GM10847 (cell line): Measurements from ENCODE around the gene ZSWIM3.

Experiments
- POLR2A ChIP-seq: IDR thresholded peaks from 2 replicates; pipeline ENCODE4 v1.6.1; 2011; ENCODE audit not compliant: insufficient read length; ENCODE audit errors: extremely low read depth

Gene ZSWIM3

GRCh38 chr20:45867819-45868176, 10.4 kb downstream of the ZSWIM3 start:
- TF ChIP-seq POLR2A: no peak

- no peak for TF ChIP-seq POLR2A
Measured at GRCh38 chr20:45872626-45873025, 15.2 kb downstream of the ZSWIM3 start.

GRCh38 chr20:45873409-45874103, 16.1 kb downstream of the ZSWIM3 start:
- no peak for TF ChIP-seq POLR2A

GRCh38 chr20:45874576-45874975, 17.2 kb downstream of the ZSWIM3 start:
- TF ChIP-seq POLR2A: no peak

GRCh38 chr20:45878076-45878761, 20.8 kb downstream of the ZSWIM3 start:
- no peak for TF ChIP-seq POLR2A

GRCh38 chr20:45880988-45881788, 23.8 kb downstream of the ZSWIM3 start, which contains the start of gene ZSWIM1:
Gene ZSWIM1, plus strand, starts transcription at chr20:45881227. Its CDS starts 1,366 bp downstream, at chr20:45882593.
- peak; percentile 77 for TF ChIP-seq POLR2A

- TF ChIP-seq POLR2A: no peak
Measured at GRCh38 chr20:45882469-45883099, 25.2 kb downstream of the ZSWIM3 start.

GRCh38 chr20:45883100-45883469, 25.7 kb downstream of the ZSWIM3 start:
- TF ChIP-seq POLR2A: no peak

- TF ChIP-seq POLR2A: no peak
Measured at GRCh38 chr20:45886590-45887345, 29.4 kb downstream of the ZSWIM3 start.

- TF ChIP-seq POLR2A: no peak
Measured at GRCh38 chr20:45887346-45887715, 29.9 kb downstream of the ZSWIM3 start, which contains the start of gene SPATA25. Gene SPATA25, minus strand, starts transcription at chr20:45887622. Its CDS starts 32 bp downstream, at chr20:45887590.

GRCh38 chr20:45888681-45889080, 31.3 kb downstream of the ZSWIM3 start:
- no peak for TF ChIP-seq POLR2A

GRCh38 chr20:45890077-45890984, 32.9 kb downstream of the ZSWIM3 start:
- no peak for TF ChIP-seq POLR2A
